Loucy (cell line): ENCODE measurements around the gene CXCL1.

Source experiments
- H2AFZ ChIP-seq: fragments of 200-600 bp; sonication (generic); 2 replicates; pipeline ENCODE4 v1.6.0; 2016; ENCODE audit warnings: antibody characterized with exemption, mild to moderate bottlenecking, low read length, moderate library complexity
- H3F3A ChIP-seq: fragments of 200-600 bp; 2 replicates; pipeline ENCODE4 v1.6.0; 2016; ENCODE audit warnings: antibody characterized with exemption, low read depth, mild to moderate bottlenecking
- H3K27me3 ChIP-seq: fragments of 200-600 bp; sonication (generic); 2 replicates; pipeline ENCODE4 v1.6.1; 2014; ENCODE audit warnings: low read length, mild to moderate bottlenecking; ENCODE audit not compliant: insufficient read depth, poor library complexity, severe bottlenecking
- H3K36me3 ChIP-seq: fragments of 200-600 bp; sonication (generic); 2 replicates; pipeline ENCODE4 v1.6.1; 2016; ENCODE audit warnings: low read length; ENCODE audit not compliant: insufficient read depth
- H3K4me1 ChIP-seq: fragments of 200-600 bp; sonication (generic); 2 replicates; pipeline ENCODE4 v1.5.1; 2014; ENCODE audit warnings: low read length, mild to moderate bottlenecking; ENCODE audit not compliant: insufficient read depth, poor library complexity, severe bottlenecking
- H3K4me2 ChIP-seq: fragments of 200-600 bp; sonication (generic); 2 replicates; pipeline ENCODE4 v1.6.0; 2014; ENCODE audit warnings: antibody characterized with exemption, low read length, low read depth, mild to moderate bottlenecking; ENCODE audit not compliant: poor library complexity, severe bottlenecking
- H3K4me3 ChIP-seq: fragments of 200-600 bp; sonication (generic); 2 replicates; pipeline ENCODE4 v1.5.1; 2014; ENCODE audit warnings: low read length, mild to moderate bottlenecking, mixed read lengths; ENCODE audit not compliant: poor library complexity, severe bottlenecking
- H3K79me2 ChIP-seq: fragments of 200-600 bp; sonication (generic); 2 replicates; pipeline ENCODE4 v1.6.1; 2014; ENCODE audit warnings: low read length; ENCODE audit not compliant: insufficient read depth
- H3K9ac ChIP-seq: fragments of 200-600 bp; sonication (generic); 2 replicates; pipeline ENCODE4 v1.6.0; 2014; ENCODE audit warnings: mild to moderate bottlenecking, low read depth, low read length, moderate library complexity; ENCODE audit not compliant: poor library complexity, severe bottlenecking
- H3K9me2 ChIP-seq: fragments of 200-600 bp; sonication (generic); replicated peaks from 2 replicates; pipeline ENCODE4 v1.6.1; 2016; ENCODE audit warnings: low read depth, low read length, mixed read lengths
- H3K9me3 ChIP-seq: fragments of 200-600 bp; sonication (generic); 2 replicates; pipeline ENCODE4 v1.6.1; 2014; ENCODE audit warnings: mild to moderate bottlenecking, antibody characterized with exemption, low read length, low read depth; ENCODE audit not compliant: insufficient read depth
- H4K20me1 ChIP-seq: fragments of 200-600 bp; sonication (generic); 2 replicates; pipeline ENCODE4 v1.6.0; 2014; ENCODE audit warnings: antibody characterized with exemption, low read length, mild to moderate bottlenecking; ENCODE audit not compliant: insufficient read depth, poor library complexity, severe bottlenecking
- EZH2phosphoT487 ChIP-seq: fragments of 200-600 bp; IDR thresholded peaks from 2 replicates; pipeline ENCODE4 v1.6.1; 2018; ENCODE audit warnings: antibody characterized with exemption, mild to moderate bottlenecking, moderate library complexity, borderline replicate concordance
- TF ChIP-seq, protein P1 (sequence below): fragments of 200-600 bp; sonication (generic); conservative IDR thresholded peaks from 2 replicates; pipeline ENCODE4 v1.5.1; 2014; ENCODE audit warnings: mild to moderate bottlenecking, antibody characterized with exemption, low read length

CXCL1 gene

DNA sequence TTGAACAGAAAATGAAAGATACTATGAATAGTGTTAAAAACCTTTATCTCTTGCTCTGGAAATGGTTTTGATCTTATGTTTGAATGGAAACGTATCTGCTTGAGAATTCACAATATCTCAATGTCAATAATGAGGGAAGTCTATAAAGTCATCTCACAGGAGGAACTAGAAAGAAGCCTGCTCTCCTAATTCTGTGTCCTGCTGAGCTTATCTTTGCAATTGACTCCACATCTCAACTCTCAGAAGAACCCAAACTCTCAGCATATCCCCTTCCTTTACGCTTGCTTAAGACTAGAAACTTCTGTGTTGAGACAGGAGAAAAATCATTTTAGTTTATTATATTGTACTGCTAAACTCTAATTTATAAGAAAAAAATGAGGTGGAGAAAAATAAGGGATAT is 24.4 kb upstream of the CXCL1 start:
- TF ChIP-seq, protein P1, sequence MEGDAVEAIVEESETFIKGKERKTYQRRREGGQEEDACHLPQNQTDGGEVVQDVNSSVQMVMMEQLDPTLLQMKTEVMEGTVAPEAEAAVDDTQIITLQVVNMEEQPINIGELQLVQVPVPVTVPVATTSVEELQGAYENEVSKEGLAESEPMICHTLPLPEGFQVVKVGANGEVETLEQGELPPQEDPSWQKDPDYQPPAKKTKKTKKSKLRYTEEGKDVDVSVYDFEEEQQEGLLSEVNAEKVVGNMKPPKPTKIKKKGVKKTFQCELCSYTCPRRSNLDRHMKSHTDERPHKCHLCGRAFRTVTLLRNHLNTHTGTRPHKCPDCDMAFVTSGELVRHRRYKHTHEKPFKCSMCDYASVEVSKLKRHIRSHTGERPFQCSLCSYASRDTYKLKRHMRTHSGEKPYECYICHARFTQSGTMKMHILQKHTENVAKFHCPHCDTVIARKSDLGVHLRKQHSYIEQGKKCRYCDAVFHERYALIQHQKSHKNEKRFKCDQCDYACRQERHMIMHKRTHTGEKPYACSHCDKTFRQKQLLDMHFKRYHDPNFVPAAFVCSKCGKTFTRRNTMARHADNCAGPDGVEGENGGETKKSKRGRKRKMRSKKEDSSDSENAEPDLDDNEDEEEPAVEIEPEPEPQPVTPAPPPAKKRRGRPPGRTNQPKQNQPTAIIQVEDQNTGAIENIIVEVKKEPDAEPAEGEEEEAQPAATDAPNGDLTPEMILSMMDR = no peak
- no peak for TF ChIP-seq EZH2phosphoT487

DNA sequence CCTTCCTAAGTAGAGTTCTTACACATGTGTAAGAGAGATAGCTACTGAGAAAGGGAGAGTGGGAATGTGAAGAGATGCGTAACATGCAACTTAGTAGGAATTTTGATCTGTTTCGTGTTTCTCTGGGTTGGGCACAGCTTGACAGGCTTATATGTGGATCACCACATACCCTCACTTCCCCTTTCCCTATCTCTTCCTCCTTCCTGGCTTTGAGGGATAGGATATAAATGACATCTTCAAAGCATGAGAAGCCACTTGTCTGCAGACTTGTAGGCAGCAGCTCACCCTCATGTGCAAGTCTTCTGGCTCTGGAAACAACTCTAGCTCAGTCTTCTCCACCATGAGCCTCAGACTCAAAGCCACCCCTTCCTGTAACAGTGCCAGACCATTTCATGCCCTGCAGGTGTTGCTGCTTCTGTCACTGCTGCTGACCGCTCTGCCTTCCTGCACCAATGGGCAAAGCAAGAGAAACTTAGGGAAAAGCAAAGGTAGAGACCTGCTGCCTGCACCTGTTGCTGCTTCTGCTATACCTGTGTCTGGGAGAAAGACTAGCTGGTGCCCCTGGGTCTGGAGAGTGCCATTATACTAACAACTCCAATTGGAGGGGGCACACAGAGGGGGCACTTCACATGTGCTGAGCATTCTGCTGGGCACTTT is 21.5 kb upstream of the CXCL1 start:
- H3K4me3 ChIP-seq = no peak overlapping the region
- H4K20me1 ChIP-seq = no peaks in the 10 kb centered on the region
- no peak overlapping the region for H3K9ac ChIP-seq
- H3K9me2 ChIP-seq = no peaks in the 10 kb centered on the region
- H3K79me2 ChIP-seq = no peaks in the 10 kb centered on the region
- H3K36me3 ChIP-seq = no peaks in the 10 kb centered on the region
- no peak overlapping the region for H3K4me2 ChIP-seq
- H2AFZ ChIP-seq = no peak overlapping the region
- H3K27me3 ChIP-seq = no peaks in the 10 kb centered on the region
- H3K9me3 ChIP-seq = no peaks in the 10 kb centered on the region
- H3F3A ChIP-seq = no peaks in the 10 kb centered on the region
- TF ChIP-seq, protein P1 = no peak
- TF ChIP-seq EZH2phosphoT487 = no peak
- H3K4me1 ChIP-seq = no peaks in the 10 kb centered on the region

More for the DNA sequence above, 24.4 kb upstream of the CXCL1 start:
- Histone ChIP-seq H3K79me2 (no peaks in the 10 kb centered on the region), H3K9me3 (no peaks in the 10 kb centered on the region), H3K4me2 (no peak overlapping the region), H2AFZ (no peak overlapping the region), H3K9me2 (no peaks in the 10 kb centered on the region), H3K4me1 (no peaks in the 10 kb centered on the region), H3K36me3 (no peaks in the 10 kb centered on the region), H4K20me1 (no peaks in the 10 kb centered on the region), H3K27me3 (no peaks in the 10 kb centered on the region), H3K9ac (no peak overlapping the region), H3K4me3 (no peak overlapping the region), H3F3A (no peaks in the 10 kb centered on the region)

DNA sequence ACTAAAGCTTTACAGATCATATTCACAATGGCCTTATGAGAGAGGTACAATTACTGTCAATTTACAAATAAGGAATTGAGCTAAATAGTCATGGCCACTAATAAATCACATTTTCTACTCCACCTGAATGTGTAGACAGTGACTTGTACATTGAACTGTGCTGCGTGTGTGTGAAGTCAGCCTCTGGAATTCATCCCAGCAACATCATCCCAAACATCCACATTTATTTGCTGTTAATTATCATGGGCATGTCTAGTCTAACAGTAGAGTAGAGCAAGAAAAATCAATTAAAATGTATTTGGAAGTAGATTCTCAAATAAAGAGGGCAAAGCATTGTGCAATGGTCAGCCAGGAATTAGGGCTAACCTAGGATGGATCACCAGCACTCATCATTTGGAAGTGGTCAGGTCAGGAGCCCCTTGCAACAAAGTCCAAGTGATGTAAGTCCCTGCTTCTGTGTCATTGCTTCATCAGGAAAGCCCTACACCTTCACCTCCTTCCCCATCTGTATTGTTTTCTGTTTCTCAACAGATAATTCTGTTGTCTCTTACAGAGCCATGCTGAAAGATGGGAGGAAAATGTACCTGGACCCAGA is 20.9 kb upstream of the CXCL1 start:
- Histone ChIP-seq H3K4me1 (no peaks in the 10 kb centered on the region), H3K79me2 (no peaks in the 10 kb centered on the region), H3K9me2 (no peaks in the 10 kb centered on the region), H3K4me2 (no peak overlapping the region), H4K20me1 (no peaks in the 10 kb centered on the region), H3K9me3 (no peaks in the 10 kb centered on the region), H3K4me3 (no peak overlapping the region), H3F3A (no peaks in the 10 kb centered on the region), H3K27me3 (no peaks in the 10 kb centered on the region), H2AFZ (no peak overlapping the region), H3K36me3 (no peaks in the 10 kb centered on the region), H3K9ac (no peak overlapping the region)
- TF ChIP-seq, protein P1 = no peak
